Jurkat, Clone E6-1 (cell line): ENCODE results near the gene FBXL4.
"Not testable (repeated sequence)": the region's sequence is repeated elsewhere in the genome, so short reads cannot be mapped to it uniquely, and the experiment has no call there.

Experiments
- DNase-seq: peaks from one replicate; pipeline ENCODE4 v3.0.0-alpha.2; 2011; ENCODE audit warnings: low read depth, low spot score
- H3K4me3 ChIP-seq: 2 replicates; pipeline ENCODE4 v1.5.1; 2011; ENCODE audit warnings: mild to moderate bottlenecking, low read length, control low read depth, moderate library complexity

The FBXL4 gene

DNA sequence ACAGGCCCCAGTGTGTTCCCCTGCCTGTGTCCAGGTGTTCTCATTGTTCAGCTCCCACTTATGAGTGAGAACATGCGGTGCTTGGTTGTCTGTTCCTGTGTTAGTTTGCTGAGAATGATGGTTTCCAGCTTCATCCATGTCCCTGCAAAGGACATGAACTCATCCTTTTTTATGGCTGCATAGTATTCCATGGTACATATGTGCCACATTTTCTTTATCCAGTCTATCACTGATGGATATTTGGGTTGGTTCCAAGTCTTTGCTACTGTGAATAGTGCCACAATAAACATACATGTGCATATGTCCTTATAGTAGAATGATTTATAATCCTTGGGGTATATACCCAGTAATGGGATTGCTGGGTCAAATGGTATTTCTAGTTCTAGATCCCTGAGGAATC, 41.4 kb downstream of the FBXL4 start:
- not testable (repeated sequence) for H3K4me3 ChIP-seq, DNase-seq

DNA sequence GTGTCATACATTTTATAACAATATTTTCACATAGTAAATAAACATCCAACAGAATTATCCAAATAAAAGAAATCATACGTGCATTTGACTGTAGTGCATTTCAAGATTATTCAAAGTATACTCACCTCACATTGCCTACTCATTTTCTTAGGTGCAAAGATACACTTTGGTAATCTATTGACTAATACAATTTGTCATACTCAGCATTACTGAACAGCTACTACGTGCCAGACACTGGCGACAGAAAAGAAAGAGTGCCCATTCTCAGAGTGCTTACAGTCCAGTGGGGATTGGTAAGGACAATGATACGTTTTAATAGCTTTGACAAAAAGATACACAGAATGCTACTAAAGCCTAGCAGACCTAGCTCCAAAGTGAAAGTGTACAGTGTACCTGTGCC, 42.0 kb downstream of the FBXL4 start:
- no peak overlapping the region for H3K4me3 ChIP-seq
- no peak for DNase-seq

DNA sequence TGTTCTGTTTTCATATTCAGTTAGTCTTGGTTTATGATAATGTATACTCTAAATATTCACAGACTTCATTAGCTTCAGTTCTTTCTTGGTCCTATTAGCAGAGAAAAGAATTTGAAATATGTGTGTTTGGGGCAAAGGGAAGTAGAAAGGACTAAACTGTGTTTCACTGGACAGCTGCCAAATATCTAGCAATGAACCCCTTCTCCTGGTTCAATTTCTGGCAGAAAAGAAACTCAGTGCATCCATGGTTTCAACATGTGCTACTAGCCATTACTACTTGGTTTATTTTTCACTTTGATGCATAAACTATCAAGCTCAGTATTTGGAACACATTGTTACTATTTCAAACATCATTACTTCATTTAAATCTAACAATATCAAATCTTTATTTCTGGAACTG, 43.6 kb downstream of the FBXL4 start:
- no peak overlapping the region for H3K4me3 ChIP-seq
- no peak for DNase-seq

DNA sequence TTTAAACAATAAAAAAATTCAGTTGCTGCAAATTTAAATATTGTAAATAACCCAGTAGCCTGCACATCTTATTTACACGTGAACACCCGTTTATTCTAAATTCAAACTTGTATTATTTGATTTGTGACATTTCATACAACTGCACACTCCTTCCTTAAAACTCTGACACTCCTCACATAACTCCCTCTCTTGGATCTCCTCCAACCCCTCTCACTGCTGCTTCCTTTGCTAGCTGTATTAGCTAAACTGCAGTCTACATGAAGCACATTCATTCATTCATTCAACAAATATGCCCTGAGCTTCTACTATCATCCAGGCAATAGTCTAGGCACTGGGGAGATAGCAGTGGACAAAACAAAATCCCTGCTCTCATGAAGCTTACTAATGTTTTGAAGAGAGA, 47.0 kb downstream of the FBXL4 start:
- no peak for DNase-seq
- no peak overlapping the region for H3K4me3 ChIP-seq

DNA sequence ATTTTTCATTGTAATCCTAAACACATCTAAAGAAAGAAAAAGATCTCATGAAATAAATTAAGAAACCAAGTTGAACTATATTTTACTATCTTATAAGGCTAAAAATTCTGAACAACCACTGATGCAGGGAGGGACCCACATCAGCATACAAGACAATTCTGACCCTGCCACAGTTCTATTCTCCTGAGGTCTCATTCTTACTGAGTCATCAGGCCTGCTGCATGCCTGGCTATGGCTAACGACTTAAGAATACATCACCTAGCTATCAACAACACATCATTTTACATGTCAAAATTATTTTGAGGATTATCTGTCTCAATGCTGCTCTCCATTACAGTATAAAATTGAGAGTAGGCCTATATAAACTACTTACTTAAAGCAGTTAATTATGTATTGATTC, 52.9 kb downstream of the FBXL4 start:
- no peak for DNase-seq
- H3K4me3 ChIP-seq, result no peak overlapping the region

DNA sequence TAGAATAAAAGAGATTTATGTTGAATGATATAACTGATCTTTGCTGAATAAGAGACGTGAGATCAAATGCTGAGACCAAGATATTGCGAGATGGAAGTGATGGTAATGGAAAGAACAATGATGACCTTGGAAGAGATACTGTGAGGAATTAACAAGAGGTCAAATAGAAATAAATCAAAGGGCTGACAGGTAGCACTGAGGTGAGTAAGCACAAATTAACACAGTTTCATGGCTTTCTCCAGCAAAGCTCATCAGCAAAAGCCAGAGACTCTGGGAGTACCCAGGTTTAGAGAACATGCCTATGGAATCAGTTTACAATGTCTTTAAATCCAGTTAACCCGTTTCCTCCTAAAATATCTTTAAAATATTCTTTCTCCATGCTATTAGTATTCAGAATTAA, 60.1 kb downstream of the FBXL4 start:
- DNase-seq, result no peak
- no peak overlapping the region for H3K4me3 ChIP-seq

DNA sequence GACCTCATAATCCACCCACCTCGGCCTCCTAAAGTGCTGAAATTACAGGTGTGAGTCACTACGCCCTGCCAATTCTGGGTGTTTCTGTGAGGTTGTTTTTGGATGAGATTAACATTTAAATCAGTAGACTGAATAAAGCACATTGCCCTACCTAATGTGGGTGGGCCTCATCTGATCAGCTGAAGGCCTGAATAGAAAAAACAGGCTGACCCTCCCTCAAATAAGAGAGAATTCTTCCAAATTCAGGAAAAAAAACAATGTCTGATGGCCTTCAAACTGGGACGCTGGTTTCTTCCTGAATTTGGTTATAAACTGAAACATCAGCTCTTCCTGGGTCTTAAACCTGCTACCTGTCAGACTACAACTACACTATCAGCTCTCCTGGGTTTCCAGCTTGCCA, 62.4 kb downstream of the FBXL4 start:
- H3K4me3 ChIP-seq, result no peak overlapping the region
- no peak for DNase-seq

DNA sequence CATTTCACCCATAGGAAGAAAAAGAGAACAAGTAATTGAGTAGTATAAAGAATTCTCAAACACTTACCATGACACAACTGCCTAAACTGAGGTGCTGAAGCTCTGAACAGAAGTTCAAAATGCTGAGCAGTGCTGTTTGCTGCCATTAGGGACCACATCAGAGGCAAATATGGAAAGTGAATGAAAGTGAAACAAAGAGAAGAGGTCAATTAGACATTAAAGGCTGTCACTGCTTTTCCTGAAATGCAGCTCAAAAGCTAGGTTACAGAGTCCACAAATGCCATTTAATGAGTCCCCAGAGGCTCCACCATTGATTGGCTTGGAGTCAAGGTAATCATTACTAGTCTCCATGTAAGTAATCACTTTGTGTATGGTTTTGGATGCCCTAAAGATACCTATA, 67.3 kb downstream of the FBXL4 start:
- H3K4me3 ChIP-seq, result no peak overlapping the region
- peak; percentile 17 for DNase-seq

DNA sequence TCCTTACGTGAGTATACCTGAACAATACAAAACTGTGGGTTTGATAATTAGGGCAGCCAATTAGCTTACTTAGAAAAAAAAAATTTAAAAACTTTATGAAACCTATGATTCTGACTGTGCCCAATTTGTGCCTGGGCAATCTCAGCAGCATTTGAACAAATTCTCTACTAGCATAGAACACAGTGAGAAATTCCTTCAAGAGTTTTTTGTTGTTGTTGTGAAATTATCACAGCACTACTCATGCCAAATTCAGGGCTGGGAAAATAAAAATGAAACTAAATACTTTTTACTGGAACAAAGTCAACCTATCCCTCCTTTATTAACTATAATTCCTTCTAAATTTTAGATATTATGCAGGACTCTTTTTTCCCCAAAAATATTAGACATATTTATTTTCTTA, 70.5 kb downstream of the FBXL4 start:
- no peak overlapping the region for H3K4me3 ChIP-seq
- no peak for DNase-seq

DNA sequence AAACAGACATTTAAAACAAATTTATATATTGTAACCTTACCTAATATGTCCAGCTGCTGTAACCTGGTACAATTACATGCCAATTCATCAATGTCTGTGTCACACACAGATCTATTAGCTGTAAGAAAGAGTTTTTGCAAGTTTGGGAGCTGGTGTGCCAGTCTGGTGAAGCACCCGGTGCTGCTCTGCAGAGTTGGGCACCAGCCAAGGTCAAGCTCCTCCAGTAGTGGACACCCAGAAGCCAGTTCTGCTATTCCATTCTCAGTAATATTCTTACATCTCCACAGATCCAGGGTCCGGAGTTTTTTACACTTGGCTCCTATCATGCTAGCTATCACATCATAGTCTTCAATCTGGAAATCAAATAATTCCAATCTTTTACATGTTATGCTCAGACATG, 72.4 kb downstream of the FBXL4 start:
- no peak for DNase-seq
- H3K4me3 ChIP-seq, result no peak overlapping the region

DNA sequence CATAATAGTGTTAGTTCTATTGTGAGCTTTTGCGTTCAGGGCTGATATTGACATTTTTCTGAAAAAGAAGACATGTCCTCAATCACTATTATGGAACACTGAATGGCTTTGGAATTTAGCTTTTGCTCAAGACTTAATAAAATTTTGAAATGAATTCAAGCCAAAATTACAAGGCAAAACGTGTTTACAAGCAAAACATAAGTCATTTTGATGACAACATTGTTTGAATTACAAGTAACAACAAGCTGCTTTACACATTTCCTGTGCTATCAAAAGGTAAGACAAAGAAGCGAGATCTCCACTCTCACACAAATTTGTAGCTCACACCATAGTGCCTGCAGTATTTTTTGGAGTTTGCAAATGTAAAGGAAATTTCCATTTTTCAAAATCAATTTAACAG, 75.9 kb downstream of the FBXL4 start:
- H3K4me3 ChIP-seq, result no peak overlapping the region
- DNase-seq, result no peak

DNA sequence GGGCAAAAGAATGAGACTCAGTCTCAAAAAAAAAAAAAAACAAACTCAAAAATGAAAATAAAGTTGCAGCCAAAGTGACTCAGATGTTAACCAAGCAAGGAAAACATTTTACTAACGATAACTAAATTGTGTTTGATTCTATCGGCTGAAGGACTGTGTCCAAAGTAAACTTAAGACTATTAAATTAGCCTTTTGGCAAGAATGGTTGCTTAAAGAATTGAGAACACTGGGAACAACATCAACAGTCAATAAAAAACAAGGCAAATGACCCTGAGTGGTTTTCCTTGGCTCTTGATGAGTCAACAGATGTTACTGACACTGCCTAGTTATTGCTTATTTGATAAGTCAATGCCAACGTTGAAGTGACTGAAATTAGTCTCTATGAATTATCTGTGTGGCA, 76.7 kb downstream of the FBXL4 start:
- no peak for DNase-seq
- H3K4me3 ChIP-seq, result no peak overlapping the region

DNA sequence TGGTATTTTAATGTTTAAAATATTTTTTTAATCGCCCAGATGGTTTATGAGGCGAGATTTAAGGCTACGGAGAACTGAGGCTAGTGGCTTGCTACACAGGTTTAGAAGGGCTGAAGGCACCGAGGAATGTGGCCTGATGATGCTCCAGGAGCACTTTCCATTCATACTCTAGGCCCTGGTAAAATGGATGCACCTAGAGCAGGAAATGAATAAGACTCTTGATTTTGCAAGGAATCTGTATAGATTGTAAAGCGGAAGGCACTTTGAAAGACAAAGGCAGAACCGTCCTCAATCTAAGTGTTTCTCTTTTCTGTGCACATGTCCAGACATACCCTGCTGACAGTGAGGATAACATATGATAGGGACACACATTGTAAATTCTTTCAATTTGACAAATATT, 83.2 kb downstream of the FBXL4 start:
- H3K4me3 ChIP-seq, result no peak overlapping the region
- DNase-seq, result no peak

DNA sequence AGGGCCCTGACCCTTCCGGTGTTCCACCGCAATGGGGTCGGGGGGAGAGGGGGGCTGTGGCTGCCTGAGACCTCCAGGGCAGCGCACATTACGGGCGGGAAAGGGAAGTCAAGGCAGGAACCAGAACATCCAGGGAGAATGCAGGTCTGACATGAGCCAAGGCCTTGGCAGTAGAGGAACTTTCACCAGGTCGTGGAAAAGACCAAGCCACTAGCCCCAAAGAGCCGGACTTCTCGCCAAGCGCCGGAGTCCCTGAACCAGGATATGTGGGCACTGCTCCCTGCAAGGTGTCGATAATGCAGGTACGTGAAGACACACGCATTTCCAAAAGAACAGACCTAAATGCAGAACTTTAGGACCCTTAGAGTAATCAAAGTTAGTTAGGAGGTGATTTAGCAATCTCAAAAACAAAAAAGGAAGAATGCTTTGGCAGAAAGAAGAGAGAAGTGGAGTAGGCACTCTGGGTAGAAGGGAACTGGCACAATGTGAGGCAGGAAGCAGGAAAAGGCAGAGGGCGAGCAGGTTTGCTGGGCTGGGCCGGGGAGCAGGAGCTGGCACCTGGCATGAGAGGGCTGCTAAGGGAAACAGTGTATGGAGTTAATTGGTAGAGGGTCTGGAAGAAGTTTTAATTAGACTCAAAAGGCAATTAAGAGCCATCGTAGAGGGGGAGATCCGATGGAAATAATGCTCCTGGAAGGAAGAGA, 99.1 kb downstream of the FBXL4 start:
- no peak for DNase-seq
- no peak overlapping the region for H3K4me3 ChIP-seq

DNA sequence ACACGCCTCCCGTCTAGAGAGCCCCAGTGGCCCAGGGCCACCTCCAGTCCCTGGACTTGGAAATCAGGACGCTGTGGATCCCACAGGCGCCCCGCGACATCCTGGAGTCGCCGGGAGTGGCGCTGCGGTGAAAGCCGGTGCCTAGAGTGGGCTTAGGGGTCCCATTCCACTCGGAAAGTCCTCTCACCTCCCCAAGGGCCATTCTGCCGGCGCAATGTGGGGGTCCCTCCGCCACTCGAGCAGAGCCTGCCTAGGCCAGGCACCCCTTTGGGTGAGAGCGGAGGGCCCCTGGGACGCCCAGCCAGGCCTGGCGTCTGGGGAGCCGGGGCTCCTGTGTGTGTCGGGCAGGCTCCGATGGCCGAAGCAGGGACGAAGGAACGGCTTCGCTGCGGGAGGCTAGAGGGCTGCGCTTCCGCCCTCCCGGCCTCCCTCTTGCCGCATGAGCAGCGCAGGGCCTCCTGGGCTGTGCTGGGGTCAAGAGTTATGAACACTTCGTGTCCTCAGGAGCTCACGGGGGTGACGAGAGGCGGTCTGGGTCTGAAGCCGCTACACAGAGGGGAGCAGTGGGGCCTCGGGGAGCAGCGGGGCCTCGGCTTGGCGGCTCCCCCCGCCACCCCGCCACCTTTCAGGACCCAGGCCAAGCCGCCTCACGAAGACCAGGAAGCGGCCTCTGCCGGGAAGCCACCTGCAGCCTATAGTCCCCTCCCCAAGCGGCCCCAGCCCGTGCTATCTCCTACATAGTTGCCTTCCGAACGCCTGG, 99.8 kb downstream of the FBXL4 start:
- H3K4me3 ChIP-seq, result no peak overlapping the region
- DNase-seq, result no peak

DNA sequence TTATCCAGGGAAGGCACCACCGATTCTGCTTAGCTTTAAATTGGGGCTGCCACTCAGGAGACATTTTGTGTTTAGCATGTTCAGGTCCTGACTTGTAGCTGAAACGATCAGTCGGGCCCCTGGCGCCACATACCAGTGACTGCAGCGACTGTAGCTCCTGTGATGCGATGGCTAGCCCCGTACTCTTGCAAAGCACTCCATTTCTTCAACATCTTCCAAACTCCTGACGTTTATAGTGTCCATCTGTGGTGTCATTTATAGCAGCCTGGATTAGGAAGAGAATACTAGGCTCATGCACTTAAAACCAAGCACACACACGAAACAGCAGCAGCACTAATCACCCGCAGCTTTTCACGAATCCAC, 100.3 kb downstream of the FBXL4 start:
- no peak overlapping the region for H3K4me3 ChIP-seq
- no peak for DNase-seq

DNA sequence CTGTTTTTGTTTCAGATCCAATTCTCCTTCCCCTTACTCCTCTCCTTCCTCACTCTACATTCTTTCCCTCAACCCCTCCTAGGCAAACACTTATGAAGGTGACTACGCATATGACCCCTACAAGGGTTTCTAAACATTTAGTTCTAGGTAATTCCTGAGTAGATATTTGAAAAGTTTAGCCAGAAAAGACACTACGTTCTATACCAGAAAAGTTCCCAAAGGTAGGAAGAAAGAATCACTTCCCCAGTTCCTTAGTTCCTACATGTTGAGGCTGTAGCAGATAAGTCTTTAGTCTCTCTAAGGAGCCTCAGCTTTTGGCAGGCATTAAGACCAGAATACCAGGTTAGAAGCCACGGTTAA, 101.7 kb downstream of the FBXL4 start:
- no peak overlapping the region for H3K4me3 ChIP-seq
- DNase-seq, result no peak

DNA sequence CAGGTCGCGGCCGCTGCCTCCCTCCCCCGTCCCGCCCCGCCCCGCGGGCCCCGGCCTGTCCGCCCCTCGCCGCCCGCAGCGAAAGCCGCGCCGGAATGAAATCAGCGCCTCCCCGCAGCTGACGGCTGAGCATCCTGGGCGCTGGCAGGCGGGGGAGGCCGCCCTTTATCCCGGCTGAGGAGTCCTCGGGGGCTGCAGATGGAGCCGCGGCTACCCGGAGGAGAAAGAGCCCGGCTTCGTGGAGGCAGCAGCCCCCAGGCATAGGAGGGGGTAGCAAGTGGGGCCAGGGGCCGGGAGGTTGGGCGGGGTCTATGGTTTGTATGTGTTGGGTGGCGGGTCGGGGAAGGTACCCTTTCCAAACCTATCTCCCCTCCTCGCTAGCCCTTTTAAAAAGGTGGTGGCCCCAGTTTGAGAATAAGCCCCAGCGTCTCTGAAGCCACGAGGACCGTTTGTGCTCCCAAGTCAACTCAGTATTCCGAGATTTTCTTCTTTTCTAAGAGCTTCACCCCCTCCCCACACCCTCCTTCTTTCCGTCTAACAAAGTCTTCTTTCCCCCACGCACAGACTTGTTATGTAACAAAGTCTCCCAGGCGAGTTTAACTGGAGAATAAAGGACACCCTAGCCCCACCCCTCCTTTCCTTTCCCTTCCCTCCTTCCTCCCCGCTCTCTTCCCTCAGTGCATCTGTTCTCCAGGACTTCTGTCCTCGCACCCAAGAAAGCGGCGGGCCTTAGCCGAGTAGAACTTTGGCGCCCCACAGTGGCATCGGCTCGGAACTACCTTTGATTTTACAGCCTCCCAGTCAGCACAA, 102.3 kb downstream of the FBXL4 start:
- peak; percentile 54 for DNase-seq
- H3K4me3 ChIP-seq, result peak overlapping the region; percentile 28

DNA sequence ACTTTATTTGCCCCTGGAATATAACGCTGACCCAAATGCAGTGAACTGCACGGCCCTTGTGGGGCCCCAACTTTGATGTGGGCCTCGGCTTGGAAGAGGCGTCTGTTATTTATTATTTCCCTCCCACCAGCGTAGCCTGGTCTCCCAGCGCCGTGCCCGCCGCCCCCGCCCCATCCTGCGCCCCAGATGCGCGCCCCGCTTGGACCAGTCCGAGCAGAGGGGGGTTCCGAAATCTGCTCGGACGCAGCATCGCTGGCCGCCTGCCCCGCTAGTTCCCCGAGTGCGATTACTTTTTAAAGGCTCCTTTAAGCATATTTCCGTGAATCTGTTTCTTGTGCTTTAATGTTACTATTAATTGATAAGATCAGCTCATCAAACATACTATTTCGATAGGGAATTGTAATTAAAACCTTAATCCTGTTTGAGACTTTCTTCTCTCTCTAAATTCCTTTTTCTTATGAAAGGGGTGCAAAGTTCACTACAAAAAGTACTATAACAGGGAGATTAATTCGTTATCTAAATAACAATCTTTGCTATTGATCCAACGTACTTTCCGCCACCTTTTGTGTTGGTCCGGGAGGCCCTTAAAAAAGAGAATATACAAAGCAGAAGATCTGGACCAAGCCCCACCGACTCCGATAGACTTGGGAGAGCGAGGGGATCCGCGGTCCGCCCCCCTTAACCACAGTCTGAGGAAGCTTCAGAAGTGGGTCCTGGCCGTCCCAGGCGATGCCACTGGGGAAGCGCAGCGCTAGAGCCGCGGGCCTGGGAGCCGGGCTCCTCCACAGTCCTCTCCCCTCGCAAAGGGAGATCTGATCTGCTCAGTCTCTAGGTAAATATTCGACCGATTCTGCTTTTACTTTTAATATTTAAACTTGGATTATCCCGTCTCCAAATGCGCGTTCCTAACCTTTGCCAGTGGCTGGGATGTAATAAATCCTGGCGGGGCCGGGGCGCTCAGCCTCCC, 103.2 kb downstream of the FBXL4 start:
- DNase-seq, result no peak
- H3K4me3 ChIP-seq, result peak overlapping the region; percentile 28; the same call in 1 of the 2 replicates
